Adrenal gland (tissue), 12 donors: Measurements from ENCODE around the gene C6orf47. TPM values are rescaled to one million over a fixed set of nuclear protein-coding genes. Genes with fewer than 3 reads are reported as not detected.
A peak's percentile ranks its signal among the peaks of the same experiment; 100 is the strongest.

Source experiments
- DNase-seq, 7 donors: peaks; one replicate each; pipeline ENCODE4 v3.0.0-alpha.2; 2019 to 2020
- H3K27ac ChIP-seq, 5 donors: fragments of 200-600 bp; sonication (generic) in 4 of 5; 1 replicate in 3 of 5; 2 replicates in 2 of 5; pipeline versions ENCODE4 v1.5.1 to v1.8.0; 2016 to 2020; ENCODE audit warnings: mild to moderate bottlenecking in 1 of 5
- H3K27me3 ChIP-seq: fragments of 200-600 bp; 2 replicates; pipeline ENCODE4 v1.8.0; 2021
- H3K36me3 ChIP-seq, 2 donors: fragments of 200-600 bp; replicated peaks in 1 of 2; 1 replicate in 1 of 2; 2 replicates in 1 of 2; pipeline versions ENCODE4 v1.5.1 to v1.8.0; 2018 to 2022
- H3K4me1 ChIP-seq, 2 donors: fragments of 200-600 bp; replicated peaks in 1 of 2; 1 replicate in 1 of 2; 2 replicates in 1 of 2; pipeline versions ENCODE4 v1.5.1 to v1.8.0; 2018 to 2021
- H3K4me3 ChIP-seq, 4 donors: fragments of 200-600 bp; sonication (generic) in 3 of 4; one replicate each; pipeline ENCODE4 v1.5.1; 2016 to 2018
- H3K9me3 ChIP-seq, 3 donors: fragments of 200-600 bp; sonication (generic) in 1 of 3; replicated peaks in 1 of 3; 1 replicate in 2 of 3; 2 replicates in 1 of 3; pipeline versions ENCODE4 v1.5.1 to v1.8.0; 2016 to 2021
- CTCF ChIP-seq, 6 experiments: fragments of 450-650 bp in 4 of 6; fragments of 200-600 bp in 2 of 6; sonication (generic) in 1 of 6; IDR thresholded peaks; 1 replicate in 5 of 6; 2 replicates in 1 of 6; pipeline versions ENCODE4 v1.5.1 to v1.8.0; 2016 to 2021; ENCODE audit warnings: antibody characterized with exemption in 6 of 6, mild to moderate bottlenecking in 2 of 6, moderate library complexity in 1 of 6
- POLR2A ChIP-seq, 2 donors: fragments of 450-650 bp; IDR thresholded peaks; one replicate each; pipeline ENCODE4 v1.6.1; 2017; ENCODE audit warnings: antibody characterized with exemption in 2 of 2, mild to moderate bottlenecking in 2 of 2, moderate library complexity in 1 of 2
- WGBS, 4 donors: extraction: QIAGEN DNeasy Blood & Tissue Kit in 2 of 4; methylation state at CpG; one replicate each; pipeline versions ENCODE4 v1.1.5 to v1.1.7; 2013 to 2017; 5-methylcytosine and 5-hydroxymethylcytosine counted together
- intact Hi-C, 2 donors: fragments of 100-400 bp; cut with DNase I; formaldehyde crosslinking; loops; one replicate each; pipeline versions ENCODE4 v1.14.1 to v1.15.0; 2022 to 2023
- polyA plus RNA-seq, 3 donors: library from polyadenylated mRNA; stranded (reverse); fragments of 200-250 nt in 2 of 3; fragments of 350-450 nt in 1 of 3; fragmentation: Illumina TruSeq in 1 of 3; extraction: RNeasy Lipid Tissue Mini Kit (QIAGEN cat#74804) in 1 of 3; gene quantifications; one replicate each; pipeline ENCODE4 v1.2.3, GENCODE V29; 2013 to 2014
- total RNA-seq, 9 donors: library from RNA; depleted of rRNA in 4 of 9; stranded (reverse); fragments of >200 nt in 4 of 9; fragments of 120-200 nt in 1 of 9; fragmentation: NEBNext Ultra II Directional in 1 of 9; extraction: Animal tissue kit (Norgen Biotek cat#: 25700) in 1 of 9; gene quantifications; one replicate each; pipeline versions ENCODE4 v1.1.0 to v1.2.4, GENCODE V29; 2013 to 2023
- donor health status: healthy with polysubstance abuse.
- donor health status: Bipolar disorder and iron deficiency.
- donor health status: DM: yes; HTN: yes; CAD: no.
- donor health status: DM: no; HTN: no; CAD: no.
- donor health status: DM: no; HTN: no; CAD: no.
- donor health status: DM: yes; HTN: yes; CAD: no.

The C6orf47 gene
- total and polyA plus RNA-seq, 12 donors, result 17.9 to 37.0 (median 26.3) TPM

- DNase-seq, result no peak
- Histone ChIP-seq H3K4me1 (peaks cover 24 to 43% of the 10 kb centered on the region in 2 donors), H3K4me3 (no peak within 1 kb of the TSS), H3K27ac (no peak within 1 kb of the TSS), H3K36me3 (peaks cover 0 to 23% of the 10 kb centered on the region in 2 donors), H3K27me3 (no peaks in the 10 kb centered on the region), H3K9me3 (no peaks in the 10 kb centered on the region)
- intact Hi-C loops, result no loop called here
- TF ChIP-seq POLR2A (IDR thresholded peaks at IDR 0.05) (no peak), CTCF (IDR thresholded peaks at IDR 0.05) (no peak)
- WGBS, 4 donors, result 89 to 90% (median 89%) methylated on average over 8 of the region's 8 CpGs
Measured at GRCh38 chr6:31655349-31656237, 5.0 kb downstream of the C6orf47 start, which contains the start of gene APOM. Gene APOM, plus strand, starts transcription at chr6:31655894. Its CDS starts 73 bp downstream, at chr6:31655967.

- Histone ChIP-seq H3K4me3 (no peak overlapping the region), H3K27me3 (no peaks in the 10 kb centered on the region), H3K4me1 (peaks cover 24 to 48% of the 10 kb centered on the region in 2 donors), H3K9me3 (no peaks in the 10 kb centered on the region), H3K27ac (no peak overlapping the region), H3K36me3 (peaks cover 0 to 31% of the 10 kb centered on the region in 2 donors)
- no peak for TF ChIP-seq POLR2A (IDR thresholded peaks at IDR 0.05)
- TF ChIP-seq CTCF (IDR thresholded peaks at IDR 0.05), result no peak
- intact Hi-C loops, result no loop called here
- DNase-seq, result no peak
- 86 to 93% (median 92%) methylated on average over 8 of the region's 8 CpGs for WGBS, 4 donors
Measured at GRCh38 chr6:31654574-31655348, 5.8 kb downstream of the C6orf47 start.

- intact Hi-C loops, result no loop called here
- DNase-seq, result peak in 6 of 7 donors; percentile 88 to 96 (median 92)
- Histone ChIP-seq H3K27ac (peak overlapping the region; percentile 97 to 100 (median 98)), H3K4me3 (peak overlapping the region in 3 of 4 donors; percentile 59 to 92 (median 79)), H3K4me1 (peaks cover 12 to 34% of the 10 kb centered on the region in 2 donors), H3K9me3 (no peaks in the 10 kb centered on the region), H3K36me3 (peaks cover 0 to 47% of the 10 kb centered on the region in 2 donors), H3K27me3 (no peaks in the 10 kb centered on the region)
- WGBS, 4 donors, result 8 to 11% (median 9%) methylated on average over 27 to 37 of the region's 37 CpGs
- no peak for TF ChIP-seq CTCF (IDR thresholded peaks at IDR 0.05)
- peak; percentile 44 to 90 for TF ChIP-seq POLR2A (IDR thresholded peaks at IDR 0.05)
Measured at GRCh38 chr6:31652925-31653724, 7.5 kb downstream of the C6orf47 start.
